ENCODE measurements around the gene NT5DC2. TPM values are rescaled to one million over a fixed set of nuclear protein-coding genes. Genes with fewer than 3 reads are reported as not detected.

The NT5DC2 gene
- total and polyA plus RNA-seq, 2 of the 8 experiments (the other 6 are each of a cell fraction or from before 2014, with no cell fraction given) = 331 to 477 TPM

DNA sequence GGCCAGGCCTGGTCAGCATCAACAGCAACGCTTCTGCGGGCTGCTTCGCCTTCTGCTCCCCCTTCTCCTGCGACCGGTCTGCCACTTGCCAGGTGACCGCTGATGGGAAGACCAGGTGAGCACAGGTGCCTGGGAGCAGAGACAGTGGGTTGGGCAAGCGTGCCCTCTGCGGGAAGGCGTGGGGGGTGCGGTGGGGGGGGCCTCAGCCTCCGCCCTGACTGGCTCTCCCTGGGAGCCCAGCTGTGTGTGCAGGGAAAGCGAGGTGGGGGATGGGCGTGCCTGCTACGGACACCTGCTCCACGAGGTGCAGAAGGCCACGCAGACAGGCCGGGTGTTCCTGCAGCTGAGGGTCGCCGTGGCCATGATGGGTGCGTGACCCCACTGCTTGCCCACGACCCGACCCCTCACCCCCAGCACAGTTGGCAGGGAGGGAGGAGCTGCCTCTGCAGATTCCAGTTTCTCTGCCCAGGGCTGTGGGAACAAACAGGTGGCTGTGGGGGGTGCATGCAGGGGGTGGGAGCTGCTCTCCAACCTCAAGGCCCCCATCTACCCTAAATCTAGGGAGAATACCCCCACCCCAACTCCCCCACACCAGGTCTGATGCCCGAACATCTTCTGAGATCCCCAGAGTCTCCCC lies 29.8 kb downstream of the NT5DC2 start:
- H3K27me3 ChIP-seq (replicated peaks in 1 of 4; ENCODE audit: control insufficient read depth in 3 of 4, extremely low read depth in 1 of 4, insufficient read depth in 3 of 4, low read length in 3 of 4) = no peaks in the 10 kb centered on the region; a peak in 1 of 7 replicates
- no peak overlapping the region for H2BK120ac ChIP-seq (replicated peaks; ENCODE audit: low read depth, low read length)
- ChIA-PET POLR2A (ENCODE audit: partially characterized antibody) (interaction anchor here (1.0 to 1.6 kb wide), 5 partner anchors 11 to 16 kb away, joined by 3 to 5 read pairs (median 3); no protein-coding TSS in a partner anchor), CTCF (ENCODE audit: partially characterized antibody) (interaction anchor here (1.0 to 2.9 kb wide), 3 partner anchors 21 to 57 kb away, joined by 3 to 13 read pairs (median 5); no protein-coding TSS in a partner anchor)
- H4K8ac ChIP-seq (ENCODE audit: extremely low read depth, insufficient read depth, low read length) = peak overlapping the region; percentile 71; the same call in 1 of the 2 replicates
- H3K4me3 ChIP-seq (ENCODE audit: extremely low read depth in 1 of 4, insufficient read depth in 2 of 4, low read depth in 3 of 4, low read length in 4 of 4) = no peak overlapping the region
- no peak overlapping the region for H3K9ac ChIP-seq (replicated peaks in 1 of 4; ENCODE audit: extremely low read depth in 1 of 4, low read depth in 3 of 4, low read length in 3 of 4)
- no peak overlapping the region for H3K23ac ChIP-seq (ENCODE audit: insufficient read length)
- H2BK12ac ChIP-seq (ENCODE audit: low read depth, low read length) = no peak overlapping the region
- no peak for DNase-seq (ENCODE audit: low read depth in 1 of 2, low spot score in 2 of 2)
- no peak overlapping the region for H4K5ac ChIP-seq (ENCODE audit: insufficient read length, low read depth, low read length)
- no peak overlapping the region for H3K4me2 ChIP-seq (ENCODE audit: insufficient read depth in 1 of 2, low read depth in 2 of 2, low read length in 2 of 2)
- 84% methylated on average over 16 of the region's 23 CpGs; no CpG with 5 or more reads in 1 of the 2 experiments for WGBS, 2 experiments (ENCODE audit: extremely low coverage in 1 of 2, insufficient coverage in 1 of 2, insufficient read length in 1 of 2, insufficient replicate concordance in 2 of 2, low coverage in 1 of 2, low lambda C conversion rate in 2 of 2, missing lambda C conversion rate in 1 of 2)
- no peaks in the 10 kb centered on the region for H3K23me2 ChIP-seq (ENCODE audit: low read depth, low read length)
- no peak overlapping the region for H3K27ac ChIP-seq (ENCODE audit: low read depth, low read length)
- no peak overlapping the region for H3K14ac ChIP-seq (ENCODE audit: insufficient read length)
- no peaks in the 10 kb centered on the region for H3K79me1 ChIP-seq (ENCODE audit: low read depth, low read length)
- no peak for TF ChIP-seq EZH2 (IDR thresholded peaks at IDR 0.05; ENCODE audit: low read depth, low read length, severe bottlenecking)
- TF ChIP-seq HDAC6 (IDR thresholded peaks at IDR 0.05; ENCODE audit: low read depth, low read length) = no peak
- no peak for TF ChIP-seq POU5F1 (IDR thresholded peaks at IDR 0.05; ENCODE audit: low read depth, low read length)
- TF ChIP-seq, protein P1, sequence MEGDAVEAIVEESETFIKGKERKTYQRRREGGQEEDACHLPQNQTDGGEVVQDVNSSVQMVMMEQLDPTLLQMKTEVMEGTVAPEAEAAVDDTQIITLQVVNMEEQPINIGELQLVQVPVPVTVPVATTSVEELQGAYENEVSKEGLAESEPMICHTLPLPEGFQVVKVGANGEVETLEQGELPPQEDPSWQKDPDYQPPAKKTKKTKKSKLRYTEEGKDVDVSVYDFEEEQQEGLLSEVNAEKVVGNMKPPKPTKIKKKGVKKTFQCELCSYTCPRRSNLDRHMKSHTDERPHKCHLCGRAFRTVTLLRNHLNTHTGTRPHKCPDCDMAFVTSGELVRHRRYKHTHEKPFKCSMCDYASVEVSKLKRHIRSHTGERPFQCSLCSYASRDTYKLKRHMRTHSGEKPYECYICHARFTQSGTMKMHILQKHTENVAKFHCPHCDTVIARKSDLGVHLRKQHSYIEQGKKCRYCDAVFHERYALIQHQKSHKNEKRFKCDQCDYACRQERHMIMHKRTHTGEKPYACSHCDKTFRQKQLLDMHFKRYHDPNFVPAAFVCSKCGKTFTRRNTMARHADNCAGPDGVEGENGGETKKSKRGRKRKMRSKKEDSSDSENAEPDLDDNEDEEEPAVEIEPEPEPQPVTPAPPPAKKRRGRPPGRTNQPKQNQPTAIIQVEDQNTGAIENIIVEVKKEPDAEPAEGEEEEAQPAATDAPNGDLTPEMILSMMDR (IDR thresholded peaks at IDR 0.05; ENCODE audit: control extremely low read depth in 1 of 3, insufficient read depth in 1 of 3, low read depth in 1 of 3, low read length in 3 of 3) = peak in 1 of 3 experiments; percentile 4; a peak in 1 of 4 replicates
- H2AK5ac ChIP-seq (ENCODE audit: low read depth, low read length) = no peak overlapping the region
- no peak overlapping the region for H4K91ac ChIP-seq (replicated peaks; ENCODE audit: insufficient read length, low read length)
- H2BK20ac ChIP-seq (ENCODE audit: low read length) = no peak overlapping the region
- peaks cover 0 to 9% (median 5%) of the 10 kb centered on the region in 4 experiments; a peak in 4 of 7 replicates for H3K4me1 ChIP-seq (replicated peaks in 1 of 4; ENCODE audit: control insufficient read depth in 3 of 4, insufficient read depth in 4 of 4, low read length in 3 of 4)
- H3K79me2 ChIP-seq (ENCODE audit: control insufficient read depth in 1 of 2, insufficient read depth in 2 of 2, low read length in 2 of 2) = no peaks in the 10 kb centered on the region
- no peak overlapping the region for H2BK15ac ChIP-seq (ENCODE audit: low read length)
- no peaks in the 10 kb centered on the region for H4K20me1 ChIP-seq (replicated peaks in 1 of 2; ENCODE audit: control insufficient read depth in 1 of 2, insufficient read depth in 2 of 2, low read length in 2 of 2)
- H3K36me3 ChIP-seq (ENCODE audit: control insufficient read depth in 2 of 4, insufficient read depth in 4 of 4, low read length in 3 of 4) = no peaks in the 10 kb centered on the region
- no peaks in the 10 kb centered on the region for H3K9me3 ChIP-seq (ENCODE audit: insufficient read depth in 2 of 2, low read depth in 1 of 2, low read length in 1 of 2)
- H3K18ac ChIP-seq (ENCODE audit: extremely low read depth, low read length) = no peak overlapping the region
- no peak overlapping the region for H3K4ac ChIP-seq (replicated peaks; ENCODE audit: insufficient read length, low read depth, low read length)
- no peak overlapping the region for H2BK5ac ChIP-seq (ENCODE audit: low read depth, low read length)
- FAIRE-seq = no peak
- no peak overlapping the region for H3K56ac ChIP-seq (replicated peaks; ENCODE audit: insufficient read length, low read depth, low read length)
- H2AFZ ChIP-seq (ENCODE audit: low read length) = no peak overlapping the region
